NCI-H2029 (cell line): ENCODE results near the gene AIG1.
"Not testable (repeated sequence)": the region's sequence is repeated elsewhere in the genome, so short reads cannot be mapped to it uniquely, and the experiment has no call there.

Experiments used
- DNase-seq: peaks from one replicate; lab custom pipeline; 2025; lab: John Stamatoyannopoulos, UW

The AIG1 gene

DNA sequence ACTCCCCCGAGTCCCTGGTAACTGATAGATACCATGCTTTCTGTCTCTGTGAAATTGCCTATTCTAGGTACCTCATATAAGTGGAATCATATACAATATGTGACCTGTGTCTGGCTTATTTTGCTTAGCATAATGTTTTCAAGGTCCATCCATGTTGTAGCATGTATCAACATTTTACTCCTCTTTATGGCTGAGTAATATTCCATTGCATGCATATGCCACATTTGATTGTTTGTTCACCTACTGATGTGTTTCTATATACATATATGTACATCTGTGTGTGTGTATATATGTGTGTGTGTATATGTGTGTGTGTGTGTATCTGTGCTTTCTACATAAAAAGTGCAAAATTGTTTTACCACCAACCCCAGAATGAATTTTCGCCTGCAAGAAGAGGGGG is 270.7 kb downstream of the AIG1 start:
- no peak for DNase-seq

DNA sequence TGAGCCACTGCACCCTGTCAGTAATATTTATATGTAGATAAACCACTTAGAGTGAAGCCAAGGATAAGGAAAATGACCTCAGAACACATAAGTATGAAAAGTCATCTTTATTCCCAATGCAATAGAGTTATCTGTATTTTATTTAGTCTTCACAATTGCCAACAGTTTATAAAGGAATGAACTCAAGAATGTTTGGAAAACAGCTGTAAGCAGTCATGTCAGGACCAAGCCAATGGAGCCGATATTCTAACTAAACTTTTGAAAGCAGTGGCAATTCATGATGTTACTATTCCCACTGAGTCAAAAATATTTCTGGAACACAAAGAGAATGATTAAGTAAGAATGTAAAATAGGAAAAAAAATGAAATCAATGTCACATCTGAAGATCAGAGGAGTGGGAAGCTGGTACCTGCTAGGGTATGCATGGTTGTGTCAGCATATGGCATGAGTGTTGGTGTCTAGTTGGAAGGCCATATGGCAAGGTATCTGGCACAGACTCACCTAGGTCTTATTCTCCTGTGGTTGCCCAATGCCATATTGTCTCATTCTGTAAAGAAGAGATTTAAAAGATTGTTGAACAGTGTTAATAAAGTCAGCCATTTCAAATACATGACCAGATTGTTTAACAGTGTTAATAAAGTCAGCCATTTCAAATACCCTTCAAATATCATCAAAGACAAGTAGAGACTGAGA is 271.6 kb downstream of the AIG1 start:
- DNase-seq = no peak

DNA sequence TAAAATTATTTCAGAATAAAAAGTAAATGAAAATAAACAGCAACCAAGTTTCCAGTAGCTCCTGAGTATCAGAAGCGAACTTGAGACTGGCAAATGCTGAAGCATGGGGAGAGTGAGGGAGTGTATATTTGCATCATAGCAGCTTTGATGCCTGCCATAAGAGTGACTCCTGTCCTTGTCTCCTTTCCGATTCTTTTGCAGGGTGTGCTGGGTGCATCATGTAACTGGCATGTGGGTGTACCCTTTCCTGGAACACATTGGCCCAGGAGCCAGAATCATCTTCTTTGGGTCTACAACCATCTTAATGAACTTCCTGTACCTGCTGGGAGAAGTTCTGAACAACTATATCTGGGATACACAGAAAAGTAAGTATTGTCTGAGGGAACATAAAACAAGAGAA is 272.4 kb downstream of the AIG1 start:
- no peak for DNase-seq

DNA sequence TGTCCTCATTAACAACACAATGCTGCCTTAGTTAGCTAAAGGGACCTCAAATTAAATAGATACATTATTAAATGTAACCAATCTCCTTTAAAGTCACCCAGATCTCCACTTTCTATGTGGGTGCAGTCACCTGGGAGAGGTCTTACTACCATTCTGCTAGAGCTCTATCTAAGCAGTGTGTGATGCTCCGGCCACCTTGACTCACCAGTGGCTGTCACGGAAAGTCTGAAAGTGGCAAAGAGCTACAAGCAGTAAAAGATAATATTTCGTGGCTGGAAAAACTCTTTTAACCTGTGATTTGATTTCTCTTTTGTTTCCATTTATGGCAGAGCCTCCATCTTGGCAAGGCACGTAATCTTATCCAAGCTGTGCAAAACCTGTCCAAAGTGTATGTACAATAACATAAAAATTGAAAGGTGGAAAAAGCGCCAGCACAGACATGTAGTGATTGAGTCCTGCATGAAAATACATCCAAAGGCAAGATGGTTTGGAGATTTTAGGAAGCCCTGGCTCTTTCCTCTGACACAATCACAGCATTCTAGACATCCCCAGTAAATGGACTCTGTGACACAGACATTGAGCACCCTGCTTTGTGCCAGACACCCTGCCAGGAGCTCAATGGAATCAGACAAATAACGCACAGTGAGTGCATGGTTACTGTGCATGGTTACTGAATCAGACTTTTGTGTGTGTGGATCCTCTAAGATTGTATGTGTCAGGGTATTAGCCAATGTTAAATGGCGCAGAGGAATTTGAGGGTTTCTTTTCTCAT is 273.2 kb downstream of the AIG1 start:
- DNase-seq = no peak

DNA sequence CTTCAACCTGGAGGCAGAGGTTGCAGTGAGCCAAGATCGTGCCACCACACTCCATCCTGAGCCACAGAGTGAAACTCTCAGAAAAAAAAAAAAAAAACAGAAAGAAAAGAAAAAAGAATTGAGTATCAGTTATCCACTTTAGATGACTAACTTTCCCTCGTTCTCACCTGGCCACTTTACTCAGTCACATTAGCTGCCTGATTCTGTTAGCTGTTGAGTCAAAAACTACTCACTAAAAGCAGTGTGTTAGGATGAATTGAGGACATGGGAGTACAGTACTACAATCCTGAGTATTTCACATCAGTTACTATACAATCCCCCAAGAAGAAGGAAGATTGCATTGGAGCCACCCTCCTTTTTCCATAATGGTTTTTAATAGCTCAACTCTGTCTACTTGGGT is 275.2 kb downstream of the AIG1 start:
- no peak for DNase-seq

DNA sequence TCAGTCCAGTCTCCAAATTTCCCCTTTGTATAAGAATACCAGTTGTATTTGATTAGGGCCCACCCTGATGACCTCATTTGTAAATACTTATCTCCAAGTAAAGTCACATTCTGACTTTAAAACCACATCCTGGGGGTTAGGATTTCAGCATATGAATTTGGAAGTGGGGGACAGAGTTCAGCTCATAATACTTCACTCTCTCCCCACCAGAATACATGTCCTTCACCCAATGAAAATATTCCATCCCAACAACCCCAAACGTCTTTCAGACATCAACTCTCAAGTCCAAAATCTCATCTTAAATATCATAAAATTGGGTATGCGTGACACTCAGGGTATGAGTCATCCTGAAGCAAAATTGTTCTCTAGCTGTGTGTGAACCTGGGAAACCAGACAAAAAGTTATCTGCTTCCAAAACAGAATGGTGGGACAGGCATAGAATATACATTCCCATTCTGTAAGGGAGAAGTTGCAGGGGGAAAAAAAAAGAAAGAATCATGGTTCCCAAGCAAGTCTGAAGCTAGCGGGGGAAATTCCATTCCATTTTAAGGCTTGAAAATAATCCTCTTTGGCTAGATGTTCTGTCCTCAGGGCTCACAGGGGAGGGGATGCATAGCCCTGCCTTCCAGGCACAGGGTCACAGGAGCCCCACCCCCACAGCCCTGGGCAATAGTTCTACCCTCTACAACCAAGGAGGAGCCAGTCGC is 275.9 kb downstream of the AIG1 start:
- DNase-seq = no peak

DNA sequence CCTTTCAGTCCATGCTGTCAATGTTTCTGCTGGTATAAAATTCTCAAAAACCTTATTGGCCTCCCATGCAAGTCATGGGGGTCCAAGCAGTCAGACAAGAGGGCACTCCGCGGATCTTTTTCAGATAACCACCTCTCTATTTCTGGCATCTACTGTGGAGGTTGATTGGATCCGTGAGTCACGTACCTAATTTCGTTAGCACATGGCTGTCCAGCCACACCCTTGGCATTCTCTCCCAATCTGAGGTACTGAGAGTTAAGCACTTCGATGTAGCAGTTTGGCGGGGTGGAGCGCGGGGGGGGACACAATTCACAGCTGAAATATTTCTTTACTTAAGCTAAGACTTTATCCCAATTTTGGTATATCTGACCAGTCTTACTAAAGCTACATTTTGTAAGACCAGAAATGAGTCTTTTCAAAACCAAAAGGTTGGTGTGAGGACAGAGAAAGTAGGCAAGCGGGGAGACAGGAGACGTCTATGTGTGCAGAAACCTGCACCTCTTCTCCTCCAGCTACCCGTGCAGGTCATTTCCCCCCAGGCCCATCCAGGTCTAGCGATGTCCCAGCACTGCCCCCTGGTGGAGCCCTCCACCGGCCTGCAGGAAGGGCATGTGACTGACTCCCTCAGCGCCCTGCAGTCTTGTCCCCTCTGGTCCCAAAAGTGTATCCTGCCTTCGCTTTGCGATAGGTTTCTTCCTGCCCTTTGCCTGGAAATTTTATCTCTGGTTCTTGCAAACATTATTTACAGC is 276.7 kb downstream of the AIG1 start:
- no peak for DNase-seq

DNA sequence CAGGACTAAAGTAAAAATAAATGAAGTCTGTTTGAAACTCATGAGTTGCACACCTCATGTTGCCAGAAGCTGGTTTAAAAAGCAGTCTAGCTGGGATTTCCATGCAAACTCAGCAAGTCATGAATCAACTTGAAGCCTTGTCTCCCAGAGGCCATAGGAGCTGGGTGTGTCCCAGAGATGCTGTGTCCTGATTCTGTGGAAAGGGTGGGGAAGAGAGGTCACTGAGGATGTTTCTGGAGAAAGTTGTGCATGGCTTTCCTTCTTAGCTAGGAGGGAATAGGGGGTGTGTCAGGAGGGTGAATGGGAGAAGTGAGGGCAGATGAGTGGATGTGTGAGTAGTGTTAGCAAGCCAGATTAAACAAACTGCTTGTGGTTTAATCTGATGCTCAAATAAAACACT is 278.5 kb downstream of the AIG1 start:
- no peak for DNase-seq

DNA sequence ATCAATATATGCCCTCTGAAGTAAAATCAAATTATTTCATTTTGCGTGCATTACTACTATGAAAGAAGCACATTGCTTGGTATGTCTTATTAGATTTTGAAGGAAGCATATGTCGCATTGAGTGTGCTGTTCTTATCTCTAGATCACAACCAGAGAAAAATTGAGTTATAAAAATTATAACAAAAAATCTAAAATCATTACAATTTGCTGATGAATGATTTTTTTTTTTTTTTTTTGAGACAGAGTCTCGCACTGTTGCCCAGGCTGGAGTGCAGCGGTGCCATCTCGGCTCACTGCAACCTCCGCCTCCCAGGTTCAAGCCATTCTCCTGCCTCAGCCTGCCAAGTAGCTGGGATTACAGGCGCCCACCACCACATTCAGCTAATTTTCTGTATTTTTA is 284.8 kb downstream of the AIG1 start:
- not testable (repeated sequence) for DNase-seq

DNA sequence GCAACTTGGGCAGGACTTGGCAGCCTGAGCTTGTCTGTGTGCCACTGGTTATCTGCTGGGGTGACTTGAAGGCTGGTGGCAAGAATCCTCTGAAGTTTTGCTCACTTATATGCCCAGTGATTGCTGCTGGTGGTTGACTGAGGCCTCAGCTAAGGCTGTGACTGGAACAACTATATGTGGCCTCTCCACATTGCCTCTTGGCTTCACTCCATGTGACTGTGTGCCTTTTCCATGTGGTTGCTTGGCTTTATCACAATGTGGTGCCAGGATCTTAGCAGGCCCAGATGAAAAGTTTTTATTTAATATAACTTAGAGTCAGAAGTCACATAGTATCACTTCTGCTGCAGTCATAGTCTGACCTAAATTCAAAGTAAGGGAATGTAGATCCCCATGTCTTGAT is 285.3 kb downstream of the AIG1 start:
- no peak for DNase-seq

DNA sequence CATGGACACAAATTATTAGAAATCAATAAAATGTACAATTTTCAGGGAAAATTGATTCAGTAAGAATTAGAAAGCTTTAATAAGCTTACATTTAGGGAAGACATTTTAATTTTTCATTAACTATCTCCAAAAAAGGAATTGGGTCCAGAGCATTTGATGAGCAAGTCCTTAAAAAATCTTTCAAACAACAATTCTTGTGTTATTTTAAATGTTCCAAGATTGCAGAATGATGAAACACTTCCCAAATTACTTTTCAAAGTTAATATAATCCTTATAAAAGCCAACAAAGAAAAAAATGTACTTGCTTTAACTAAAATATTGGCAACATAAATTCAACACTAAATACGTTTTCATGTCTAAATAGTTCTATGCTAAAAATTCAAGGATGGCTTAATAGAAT is 287.8 kb downstream of the AIG1 start:
- no peak for DNase-seq

DNA sequence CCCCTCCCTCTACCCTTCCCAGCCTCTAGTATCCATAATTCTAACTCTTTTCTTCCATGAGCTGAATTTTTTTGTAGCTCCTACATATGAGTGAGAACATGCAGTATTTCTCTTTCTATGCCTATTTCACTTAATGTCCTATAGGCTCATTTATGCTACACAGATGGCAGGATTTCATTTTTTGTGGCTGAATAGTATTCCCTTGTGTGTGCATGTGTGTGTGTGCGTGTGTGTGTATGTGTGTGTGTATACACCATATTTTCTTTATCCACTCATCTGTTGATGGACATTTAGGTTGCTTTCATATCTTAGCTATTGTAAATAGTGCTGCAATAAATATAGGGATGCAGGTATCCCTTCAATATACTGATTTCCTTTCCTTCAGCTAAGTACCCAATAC is 288.8 kb downstream of the AIG1 start:
- DNase-seq = no peak

DNA sequence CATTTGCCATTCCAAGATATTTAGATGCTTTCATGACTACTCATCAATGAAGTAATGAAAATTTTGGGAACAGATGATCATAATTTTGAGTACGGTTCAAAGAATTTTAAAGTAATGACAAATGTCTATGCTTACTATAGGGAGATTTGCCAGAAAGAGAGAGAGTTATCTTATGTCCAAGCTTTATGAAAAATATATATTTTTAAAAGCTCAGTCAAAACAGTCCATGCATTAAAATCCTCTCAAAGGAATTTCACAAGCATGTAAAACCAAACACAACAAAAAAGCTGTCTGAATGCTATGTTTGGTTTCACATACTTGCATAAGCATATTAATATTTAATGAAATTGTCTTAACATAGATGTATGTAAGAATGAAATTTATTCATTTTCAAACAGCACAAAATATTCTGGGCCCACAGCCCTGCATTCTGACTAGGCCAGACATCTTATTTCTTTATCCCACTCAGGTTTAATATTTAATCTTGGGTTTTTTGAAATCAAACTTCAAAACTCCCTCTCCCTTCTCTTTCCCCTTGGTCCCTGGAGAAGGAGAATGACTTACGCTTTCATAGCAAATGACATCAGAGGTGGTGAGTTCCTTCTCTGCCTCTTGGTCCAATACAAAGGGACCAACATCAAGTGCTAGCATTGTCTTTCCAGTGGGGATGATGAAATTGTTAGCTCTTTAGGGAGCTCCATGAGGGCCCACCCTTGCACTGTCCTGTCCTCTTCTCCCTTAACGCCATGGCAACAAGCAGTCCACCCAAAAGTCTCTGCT is 295.6 kb downstream of the AIG1 start:
- DNase-seq = no peak

DNA sequence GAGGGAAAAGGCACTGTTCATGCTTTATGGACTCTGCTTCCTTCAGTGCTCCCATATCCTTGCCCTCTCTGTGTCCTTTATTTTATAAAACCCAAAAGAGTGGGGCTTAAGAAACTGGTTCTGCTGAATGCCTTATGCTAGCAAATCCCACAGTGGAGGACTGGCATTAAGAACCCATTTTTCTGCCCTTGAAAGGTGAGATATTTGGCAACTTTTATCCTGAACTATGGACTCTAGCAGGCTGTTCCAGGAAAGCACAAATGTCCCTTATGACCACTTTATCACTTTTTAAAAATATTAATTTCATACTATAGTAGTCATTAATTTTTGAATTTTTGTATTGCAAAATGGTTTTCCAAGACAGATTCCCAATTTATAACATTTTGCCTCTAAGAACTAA is 296.5 kb downstream of the AIG1 start:
- DNase-seq = no peak

DNA sequence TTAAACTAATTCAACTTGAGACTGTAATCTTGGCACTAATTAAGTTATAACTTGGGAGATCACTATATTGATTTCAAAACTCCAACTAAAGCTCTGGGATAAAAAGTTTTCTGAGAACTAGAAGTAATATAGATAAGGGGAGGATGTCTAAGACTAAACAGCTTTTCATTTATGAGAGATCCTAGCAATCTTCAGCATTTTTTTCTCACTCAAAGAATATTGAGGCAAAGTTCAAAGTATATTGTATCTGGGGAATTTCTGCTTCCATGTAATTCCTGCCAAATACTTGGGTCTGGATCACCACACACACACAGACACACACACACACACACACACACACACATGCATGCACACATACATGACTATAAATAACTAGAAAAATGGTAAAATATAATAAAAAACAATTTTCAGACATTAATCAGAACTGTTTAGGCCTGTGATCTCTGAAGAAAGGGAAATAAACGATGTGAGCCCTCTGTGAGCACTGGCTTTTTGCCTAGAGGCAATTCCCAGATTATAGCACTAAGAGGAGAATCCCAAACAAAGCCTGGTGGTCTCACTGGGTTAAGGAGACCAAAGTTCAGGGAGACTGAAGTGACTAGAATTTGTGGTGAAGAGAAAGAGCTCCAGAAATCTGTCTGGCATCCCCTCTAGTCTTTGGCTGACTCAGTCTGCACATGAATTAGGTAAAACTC is 297.0 kb downstream of the AIG1 start:
- DNase-seq = no peak

DNA sequence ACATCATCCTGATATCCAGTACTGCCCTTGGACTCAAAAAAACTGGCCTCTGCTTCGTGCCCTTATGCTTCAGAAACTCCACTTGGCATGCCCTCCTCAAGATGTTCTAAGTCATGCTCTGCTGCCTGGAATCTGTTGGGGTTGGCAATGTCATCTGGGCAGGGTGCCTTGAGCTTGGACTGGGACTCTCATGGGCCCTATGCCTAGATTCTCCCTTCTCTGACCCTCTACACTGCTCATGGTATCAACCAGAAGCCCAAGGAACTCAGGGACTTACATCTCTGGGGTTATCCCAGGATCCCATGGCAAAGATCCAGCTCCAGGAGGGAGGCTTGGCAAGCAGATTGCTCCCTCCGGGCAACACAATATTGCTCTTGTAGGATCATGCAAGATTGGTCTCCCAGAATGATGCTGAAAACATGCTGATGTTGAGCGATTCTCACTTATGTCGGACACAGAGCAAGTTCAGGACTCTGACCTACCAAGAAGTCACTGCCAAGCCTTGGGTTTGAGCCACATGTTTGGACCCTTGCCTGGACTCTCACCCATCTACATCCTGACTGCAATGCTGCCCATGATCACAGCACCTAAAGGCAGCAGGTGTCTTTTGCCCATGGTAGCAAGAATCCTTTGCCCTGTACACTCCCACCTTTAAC is 301.0 kb downstream of the AIG1 start:
- no peak for DNase-seq

DNA sequence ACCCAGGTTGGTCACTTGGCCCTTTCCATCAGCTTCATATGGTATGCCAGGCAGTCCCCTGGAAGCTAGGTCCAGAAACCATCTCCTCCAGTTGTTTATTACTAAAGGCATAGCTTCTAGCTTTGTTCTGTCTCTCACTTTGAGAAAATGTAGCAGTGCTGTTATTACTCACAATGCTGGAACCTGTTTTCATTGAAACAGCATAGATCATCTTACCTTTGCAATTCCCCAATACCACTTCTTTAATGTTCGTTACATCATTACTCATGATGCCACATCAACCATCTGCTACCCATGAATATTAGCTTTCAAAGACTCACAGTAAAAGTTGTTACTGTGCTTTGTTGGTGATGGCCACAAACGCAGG is 301.5 kb downstream of the AIG1 start:
- DNase-seq = no peak

DNA sequence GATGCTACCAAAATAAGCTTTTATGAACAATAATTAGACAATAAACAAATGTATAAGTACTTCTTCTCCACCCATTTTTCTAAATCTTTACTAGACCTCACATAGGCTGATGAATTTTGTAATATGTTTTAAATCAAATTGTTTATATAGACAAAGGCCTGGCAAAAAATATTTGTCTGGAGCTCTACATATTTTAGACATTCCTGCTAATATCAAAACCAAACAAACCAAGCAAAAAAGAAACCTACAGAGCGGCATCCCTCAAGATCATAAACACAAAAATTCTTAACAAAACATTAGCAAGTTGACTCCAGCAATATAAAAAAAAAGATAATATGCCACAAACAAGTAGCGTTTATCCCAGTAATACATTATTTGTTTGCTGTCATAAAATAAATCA is 302.6 kb downstream of the AIG1 start:
- no peak for DNase-seq

DNA sequence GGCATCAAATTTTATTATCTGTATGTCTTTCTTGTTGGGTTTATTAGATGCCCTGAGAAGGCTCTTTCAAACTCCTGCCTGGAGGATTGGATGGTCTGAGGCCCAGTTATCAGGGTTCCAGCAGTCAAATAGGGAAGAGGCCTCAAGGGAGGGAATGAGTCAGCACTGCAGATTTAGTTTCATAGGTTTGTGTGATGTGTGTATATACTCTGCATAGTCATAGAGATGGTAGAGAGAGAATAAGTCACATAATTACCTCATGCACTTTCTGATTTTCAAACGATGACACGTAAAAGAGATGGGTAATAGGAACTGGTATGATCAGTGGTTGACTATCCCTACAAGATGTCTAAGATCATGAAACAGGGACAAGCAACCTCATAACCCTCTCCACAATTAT is 307.7 kb downstream of the AIG1 start:
- no peak for DNase-seq

DNA sequence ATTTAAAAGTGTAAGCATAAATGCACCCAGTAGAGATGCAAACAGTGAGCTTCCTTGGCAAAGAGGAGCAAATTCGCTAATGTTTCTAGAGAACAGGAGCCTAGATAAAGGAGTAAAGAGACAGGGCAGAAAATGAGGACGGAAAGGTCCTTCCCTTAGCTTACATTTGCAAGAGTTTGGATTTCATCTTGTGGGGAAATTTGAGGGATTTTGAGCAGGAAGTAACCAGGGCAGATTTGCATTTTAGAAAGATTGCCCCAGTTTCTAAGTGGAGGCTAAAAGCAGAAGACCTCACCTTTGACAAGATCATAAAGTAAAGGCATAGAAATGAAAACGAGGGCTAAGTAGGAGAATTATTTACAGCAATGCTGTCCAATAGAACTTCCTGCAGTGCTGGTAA is 309.3 kb downstream of the AIG1 start:
- no peak for DNase-seq
